Glutamatergic neuron (in vitro differentiated cells): ENCODE data around the gene GPR158. TPM values are rescaled to one million over a fixed set of nuclear protein-coding genes. Genes with fewer than 3 reads are reported as not detected.

Experiments used
- DNase-seq: peaks from one replicate; pipeline ENCODE4 v3.0.0; 2022
- H3K27ac Mint-ChIP-seq: one replicate; pipeline ENCODE4 v1.8.0; 2020; ENCODE audit warnings: mild to moderate bottlenecking, mixed read lengths, inconsistent platforms; ENCODE audit not compliant: unreplicated experiment
- H3K27me3 Mint-ChIP-seq: one replicate; pipeline ENCODE4 v1.8.0; 2020; ENCODE audit warnings: mild to moderate bottlenecking, moderate library complexity, mixed read lengths, inconsistent platforms; ENCODE audit not compliant: unreplicated experiment
- H3K36me3 Mint-ChIP-seq: one replicate; pipeline ENCODE4 v1.8.0; 2020; ENCODE audit warnings: mild to moderate bottlenecking, mixed read lengths, inconsistent platforms; ENCODE audit not compliant: unreplicated experiment
- H3K4me1 Mint-ChIP-seq: one replicate; pipeline ENCODE4 v1.8.0; 2020; ENCODE audit warnings: mild to moderate bottlenecking, low read depth, mixed read lengths, inconsistent platforms; ENCODE audit not compliant: unreplicated experiment
- H3K4me3 Mint-ChIP-seq: one replicate; pipeline ENCODE4 v1.8.0; 2020; ENCODE audit warnings: mild to moderate bottlenecking, mixed read lengths, inconsistent platforms; ENCODE audit not compliant: unreplicated experiment
- H3K9me3 Mint-ChIP-seq: one replicate; pipeline ENCODE4 v1.8.0; 2020; ENCODE audit warnings: mild to moderate bottlenecking, moderate library complexity, mixed read lengths, inconsistent platforms; ENCODE audit not compliant: unreplicated experiment
- CTCF ChIP-seq: fragments of 200-600 bp; sonication (generic); IDR thresholded peaks from one replicate; pipeline ENCODE4 v1.5.0; 2021; ENCODE audit not compliant: partially characterized antibody, unreplicated experiment
- total RNA-seq: library from RNA; stranded (reverse); fragmentation: NEBNext Ultra II Directional; extraction: Animal tissue kit (Norgen Biotek cat#: 25700); gene quantifications from one replicate; pipeline ENCODE4 v1.2.1, GENCODE V29; 2021; ENCODE audit not compliant: unreplicated experiment

Gene GPR158
- total RNA-seq, 1 donor from 2014 or later, result 2.6 TPM

- DNase-seq, result no peak
- H3K4me1 Mint-ChIP-seq, result no peaks in the 10 kb centered on the region
- H3K27ac Mint-ChIP-seq, result no peak overlapping the region
- H3K9me3 Mint-ChIP-seq, result no peaks in the 10 kb centered on the region
- no peak for TF ChIP-seq CTCF
- no peaks in the 10 kb centered on the region for H3K27me3 Mint-ChIP-seq
- no peak overlapping the region for H3K4me3 Mint-ChIP-seq
- H3K36me3 Mint-ChIP-seq, result no peaks in the 10 kb centered on the region
Observed at GRCh38 chr10:25294032-25294926, 119.5 kb downstream of the GPR158 start.

GRCh38 chr10:25296324-25296723 is 121.5 kb downstream of the GPR158 start:
- DNase-seq, result no peak
- Mint-ChIP-seq H3K27me3 (no peaks in the 10 kb centered on the region), H3K36me3 (no peaks in the 10 kb centered on the region), H3K9me3 (no peaks in the 10 kb centered on the region), H3K27ac (no peak overlapping the region), H3K4me3 (no peak overlapping the region), H3K4me1 (no peaks in the 10 kb centered on the region)
- TF ChIP-seq CTCF, result no peak

- H3K36me3 Mint-ChIP-seq, result no peaks in the 10 kb centered on the region
- DNase-seq, result no peak
- no peaks in the 10 kb centered on the region for H3K4me1 Mint-ChIP-seq
- H3K27ac Mint-ChIP-seq, result no peak overlapping the region
- no peaks in the 10 kb centered on the region for H3K9me3 Mint-ChIP-seq
- no peak for TF ChIP-seq CTCF
- H3K4me3 Mint-ChIP-seq, result no peak overlapping the region
- no peaks in the 10 kb centered on the region for H3K27me3 Mint-ChIP-seq
Observed at GRCh38 chr10:25297466-25297865, 122.7 kb downstream of the GPR158 start.

GRCh38 chr10:25300073-25300472 is 125.3 kb downstream of the GPR158 start:
- no peak for TF ChIP-seq CTCF
- Mint-ChIP-seq H3K9me3 (no peaks in the 10 kb centered on the region), H3K4me1 (no peaks in the 10 kb centered on the region), H3K36me3 (no peaks in the 10 kb centered on the region), H3K27me3 (no peaks in the 10 kb centered on the region), H3K4me3 (no peak overlapping the region), H3K27ac (no peak overlapping the region)
- no peak for DNase-seq

- no peak overlapping the region for H3K27ac Mint-ChIP-seq
- DNase-seq, result no peak
- no peak for TF ChIP-seq CTCF
- H3K4me1 Mint-ChIP-seq, result no peaks in the 10 kb centered on the region
- no peak overlapping the region for H3K4me3 Mint-ChIP-seq
- peaks cover 1% of the 10 kb centered on the region for H3K36me3 Mint-ChIP-seq
- no peaks in the 10 kb centered on the region for H3K9me3 Mint-ChIP-seq
- H3K27me3 Mint-ChIP-seq, result no peaks in the 10 kb centered on the region
Observed at GRCh38 chr10:25304606-25305005, 129.8 kb downstream of the GPR158 start.
